DMS 273 treated with DMSO at 0.1 percent for 48 hours (cell line): Measurements from ENCODE around the gene KIAA1549.

Source experiments
- DNase-seq: peaks from one replicate; lab custom pipeline; 2025; lab: John Stamatoyannopoulos, UW

KIAA1549 gene

DNA sequence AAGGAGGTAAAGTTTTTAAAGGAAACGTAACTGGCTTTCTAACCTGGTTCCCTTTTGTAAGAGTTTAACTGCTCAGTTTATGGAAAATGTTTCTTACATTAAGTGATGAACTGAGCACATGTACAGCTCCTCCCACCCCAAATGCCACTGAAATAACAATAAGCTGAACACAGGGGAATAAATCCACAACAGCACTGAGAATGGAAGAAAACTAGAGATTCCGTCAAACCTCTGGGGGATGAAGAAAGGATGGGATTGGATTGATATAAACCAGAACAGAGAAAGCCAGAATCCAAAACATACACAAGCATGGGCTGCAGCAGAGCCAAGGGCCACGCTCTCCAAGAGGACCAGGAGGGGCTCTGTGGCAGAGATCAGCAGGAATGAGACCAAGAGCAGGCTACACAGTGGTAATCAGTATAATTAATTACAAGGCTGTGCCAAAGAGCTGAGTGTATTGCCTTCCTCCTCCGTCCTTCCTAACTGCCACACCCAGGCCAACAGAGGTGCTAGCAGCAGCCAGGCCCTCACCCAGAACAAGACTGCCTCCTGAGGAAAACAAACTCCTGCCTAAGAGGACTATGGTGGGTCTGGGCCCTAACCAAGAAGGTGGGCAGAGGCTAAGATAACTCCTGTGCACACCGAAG lies 73.9 kb downstream of the KIAA1549 start:
- DNase-seq = no peak

- no peak for DNase-seq
These were observed 77.2 kb downstream of the KIAA1549 start for GRCh38 chr7:138903859-138904435.

- no peak for DNase-seq
These were observed 77.9 kb downstream of the KIAA1549 start for GRCh38 chr7:138903186-138903820.

DNA sequence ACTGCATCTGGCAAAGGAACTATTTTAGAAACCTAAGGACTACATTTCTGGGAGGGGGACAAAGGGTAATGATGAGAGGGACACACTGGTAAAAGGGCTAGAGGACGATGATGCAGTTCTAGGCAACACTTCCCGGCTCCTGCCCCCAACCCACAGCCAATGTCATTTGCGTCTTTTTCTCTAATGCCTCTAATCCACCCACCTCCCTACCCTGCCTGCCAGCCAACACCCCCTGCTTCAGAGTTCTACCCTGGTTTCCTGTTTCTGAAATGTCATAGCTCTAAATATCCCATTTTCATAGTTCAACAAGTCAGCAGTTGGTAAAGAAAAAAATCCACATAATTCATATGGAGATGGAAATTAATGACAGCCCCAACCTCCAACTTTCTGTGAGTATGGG lies 79.0 kb downstream of the KIAA1549 start:
- no peak for DNase-seq

DNA sequence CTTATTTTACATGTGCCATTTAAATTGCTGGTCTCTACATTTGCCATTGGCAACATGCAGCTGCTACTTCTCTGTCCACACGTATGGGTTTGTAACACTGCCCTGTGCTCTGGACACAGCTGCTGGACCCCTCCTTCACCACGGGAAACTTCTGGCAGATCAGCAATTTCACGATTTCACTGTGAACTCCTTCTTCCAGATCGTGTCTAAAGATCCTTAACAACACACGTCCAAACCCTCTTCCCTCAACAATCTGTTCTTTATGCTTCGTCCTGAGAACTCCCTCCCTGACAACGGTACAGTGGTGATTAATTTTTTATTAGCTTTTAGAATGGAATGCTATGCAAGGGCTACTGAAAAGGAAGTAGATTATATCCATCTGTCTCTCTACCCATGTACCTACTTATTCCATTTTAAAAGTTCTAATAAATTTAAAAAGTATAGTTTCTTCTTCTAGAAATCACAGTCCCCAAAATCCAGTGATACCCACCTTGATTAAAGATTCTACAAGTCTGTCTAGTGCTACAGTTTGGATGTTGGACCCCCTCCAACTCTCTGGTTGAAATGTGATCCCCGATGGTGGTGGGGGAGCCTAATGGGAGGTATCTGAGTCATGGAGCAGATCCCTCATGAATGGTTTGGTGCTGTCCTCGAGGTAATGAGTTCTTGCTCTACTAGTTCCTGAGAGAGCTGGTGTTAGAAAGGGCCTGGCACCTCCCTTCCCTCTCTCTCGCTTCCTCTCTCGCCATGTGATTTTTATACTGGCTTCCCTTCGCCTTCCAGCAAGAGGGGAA lies 81.0 kb downstream of the KIAA1549 start:
- no peak for DNase-seq

DNA sequence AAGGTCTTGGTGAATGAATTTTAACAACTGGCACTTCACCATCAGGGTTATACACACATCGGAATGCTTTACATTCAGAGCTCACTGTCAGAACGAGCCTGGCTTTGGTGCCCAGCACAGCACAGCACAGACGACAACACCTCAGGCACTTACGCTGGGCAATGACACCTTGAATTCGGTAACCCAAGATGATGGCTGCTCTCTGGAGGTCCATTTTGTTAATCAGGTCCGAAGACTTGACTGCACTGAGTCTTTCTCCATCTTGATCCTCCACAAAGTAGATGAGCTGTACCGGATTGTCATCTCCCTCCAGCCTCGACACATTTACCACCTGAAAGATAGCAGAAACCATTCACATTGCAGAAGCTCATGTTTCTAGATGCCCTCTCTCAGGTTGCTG lies 82.4 kb downstream of the KIAA1549 start:
- DNase-seq = no peak

GRCh38 chr7:138898255-138898654 lies 82.9 kb downstream of the KIAA1549 start:
- DNase-seq = no peak

DNA sequence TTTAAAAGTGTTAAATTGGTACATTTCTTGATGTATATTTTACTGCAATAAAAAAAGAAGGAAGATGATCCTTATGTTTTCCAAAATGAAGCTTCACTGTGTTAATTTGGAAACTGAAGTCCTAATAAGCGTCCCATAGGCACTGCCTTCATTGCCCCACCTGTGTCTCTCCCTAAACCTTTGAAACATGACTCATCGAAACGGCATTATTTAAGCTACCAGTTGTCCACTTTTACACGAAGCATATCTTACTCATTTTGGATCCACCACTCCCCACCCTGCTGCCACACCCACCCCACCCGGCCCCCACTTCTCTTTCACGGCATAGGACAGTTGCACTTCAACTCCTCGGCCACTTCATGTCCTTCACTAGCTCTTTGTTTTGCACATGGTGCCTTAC lies 85.5 kb downstream of the KIAA1549 start:
- no peak for DNase-seq

DNA sequence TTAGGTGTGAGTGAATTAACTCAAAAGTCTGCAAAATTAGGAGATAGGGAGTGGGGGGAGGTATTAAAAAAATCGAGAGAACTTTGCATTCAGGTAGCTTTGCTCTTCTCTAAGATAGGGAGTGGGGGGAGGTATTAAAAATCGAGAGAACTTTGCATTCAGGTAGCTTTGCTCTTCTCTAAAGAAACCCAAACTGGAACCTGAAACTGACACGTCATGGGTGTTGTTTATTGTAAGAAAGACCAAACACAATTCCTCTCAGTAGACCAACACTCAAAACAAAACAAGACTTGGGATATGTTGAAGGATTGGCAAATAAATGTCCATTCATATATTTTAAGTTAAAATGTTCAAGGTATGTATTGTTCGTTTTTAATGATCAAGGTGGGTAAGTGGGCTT lies 87.9 kb downstream of the KIAA1549 start:
- DNase-seq = no peak

GRCh38 chr7:138892812-138893211 lies 88.4 kb downstream of the KIAA1549 start:
- DNase-seq = no peak

DNA sequence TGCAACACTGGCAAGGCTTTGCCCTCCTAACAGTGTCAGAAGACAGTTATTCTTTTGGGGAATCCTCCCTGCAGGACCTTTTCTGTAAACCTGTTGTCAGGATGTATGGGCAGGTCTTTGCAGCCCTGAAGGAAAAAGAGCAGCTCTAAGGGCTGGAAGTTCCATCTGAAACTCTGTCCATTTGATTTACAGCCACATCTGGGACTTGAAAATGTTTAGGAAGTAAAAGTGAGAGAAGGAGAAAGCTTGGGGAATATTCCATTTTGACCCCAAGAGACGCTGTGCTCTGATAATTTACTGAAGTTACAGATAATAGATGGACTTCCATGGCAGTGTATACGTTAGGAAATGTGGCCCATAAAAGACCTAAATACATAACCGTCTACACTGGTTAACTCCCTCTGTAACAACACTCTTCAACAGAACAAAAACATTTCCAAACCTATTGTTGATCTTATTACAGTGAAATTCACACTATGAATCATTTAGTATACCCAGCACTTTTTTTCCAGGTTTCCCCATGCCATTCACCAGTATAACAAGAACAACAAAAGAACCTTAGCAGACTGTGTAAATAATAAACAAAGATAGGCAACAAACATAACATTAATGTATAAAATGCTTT lies 89.1 kb downstream of the KIAA1549 start:
- DNase-seq = no peak

DNA sequence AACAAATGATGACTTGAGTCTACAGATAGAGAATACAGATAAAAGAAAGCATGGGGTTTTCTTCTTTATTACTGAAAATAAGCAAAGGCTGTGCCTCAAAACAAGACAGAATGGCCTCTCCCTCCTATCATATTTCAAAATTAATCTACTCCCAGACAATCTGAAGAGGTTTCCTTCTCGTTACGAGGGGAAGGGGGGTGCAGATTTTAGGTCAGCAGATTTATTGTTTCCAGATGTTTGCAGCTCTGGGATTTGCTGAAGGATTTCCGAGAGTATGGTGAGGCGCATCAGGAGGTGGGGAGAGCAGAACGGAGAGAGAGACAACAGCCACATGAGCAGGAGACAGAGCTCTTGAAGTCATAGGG lies 89.8 kb downstream of the KIAA1549 start:
- no peak for DNase-seq

DNA sequence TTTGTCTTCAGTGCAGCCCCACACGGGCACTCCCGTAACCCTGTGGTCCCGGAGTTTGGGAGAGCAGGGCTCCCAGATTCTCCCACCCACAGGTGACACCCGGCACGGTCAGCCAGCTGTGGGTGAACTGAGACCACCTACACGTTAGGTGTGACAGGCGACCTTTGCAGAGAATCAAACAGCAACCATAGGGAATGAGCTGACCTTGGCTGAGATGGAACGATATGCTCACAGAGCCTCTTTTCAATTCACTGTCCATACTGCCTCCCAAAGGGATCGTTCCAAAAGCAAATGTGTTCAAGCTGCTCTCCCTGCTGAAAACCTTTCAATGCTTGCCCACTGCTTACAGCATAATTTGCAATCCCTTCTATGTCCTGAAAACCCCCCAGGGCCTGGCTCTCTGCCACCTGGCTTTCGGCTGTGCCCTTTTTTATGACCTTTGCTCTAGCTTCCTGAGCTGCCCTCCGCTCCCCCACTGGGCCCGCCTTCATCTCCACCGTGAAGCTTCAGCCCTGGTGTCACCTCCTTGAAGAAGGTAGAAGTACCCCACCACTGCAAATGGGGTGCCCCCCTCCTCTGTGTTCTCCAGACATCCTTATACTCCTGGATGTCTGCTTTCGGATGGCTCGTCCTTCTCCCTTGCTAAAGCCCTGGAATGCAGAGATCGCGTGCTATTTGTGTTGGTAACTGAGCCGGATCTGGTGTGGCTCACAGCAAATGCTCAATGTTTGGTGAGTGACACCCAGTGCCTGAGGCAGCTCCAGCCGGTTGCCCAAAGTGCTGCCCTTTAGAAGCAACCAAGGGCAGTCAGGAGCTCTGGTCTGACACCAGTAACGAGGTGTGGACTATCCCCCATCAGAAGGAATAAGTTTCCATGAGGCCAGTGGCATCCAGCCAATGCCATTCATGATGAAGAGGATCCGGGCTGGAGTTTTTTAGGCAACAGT lies 90.4 kb downstream of the KIAA1549 start:
- DNase-seq = no peak

DNA sequence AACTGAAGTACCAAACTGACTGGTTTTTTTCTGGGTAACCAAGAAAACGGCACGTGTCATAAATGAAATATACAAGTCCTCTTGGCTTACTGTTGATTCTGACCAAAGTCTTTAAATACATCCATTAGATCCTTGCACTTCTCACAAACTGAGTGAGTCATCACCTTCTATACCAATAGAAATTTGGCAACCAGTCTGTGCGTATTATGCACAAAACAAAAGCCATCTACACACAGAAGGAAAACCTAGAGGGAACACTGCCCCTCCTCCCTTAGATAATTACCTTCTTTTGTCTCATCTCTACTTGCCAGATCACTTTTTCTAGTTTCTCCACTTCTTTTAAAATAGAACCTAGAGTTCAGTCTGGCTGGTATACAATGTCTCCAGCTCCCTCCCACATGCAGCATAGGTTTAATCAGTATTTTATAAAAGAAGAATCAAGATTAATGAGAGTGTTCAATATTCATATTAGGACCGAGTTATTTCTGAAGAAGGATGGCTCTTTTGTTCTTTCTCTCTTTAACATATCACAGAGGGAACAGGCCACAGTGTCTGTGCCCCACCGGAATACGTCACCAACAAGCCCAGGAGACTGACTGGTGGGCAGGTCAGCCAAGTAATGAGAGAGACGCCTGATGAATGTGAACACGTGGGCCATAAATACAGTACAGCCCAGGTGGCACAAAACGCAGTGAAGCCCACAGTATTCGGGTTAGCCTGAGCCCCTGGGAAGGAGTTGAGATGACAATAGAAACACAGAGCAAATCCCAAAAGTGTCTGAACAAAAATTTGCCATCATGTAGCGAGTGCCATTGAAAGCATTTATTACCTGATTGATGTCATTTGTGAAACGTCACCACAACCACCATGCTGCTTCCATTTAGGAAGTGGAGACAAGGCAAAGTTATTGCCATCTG lies 91.3 kb downstream of the KIAA1549 start:
- DNase-seq = no peak

DNA sequence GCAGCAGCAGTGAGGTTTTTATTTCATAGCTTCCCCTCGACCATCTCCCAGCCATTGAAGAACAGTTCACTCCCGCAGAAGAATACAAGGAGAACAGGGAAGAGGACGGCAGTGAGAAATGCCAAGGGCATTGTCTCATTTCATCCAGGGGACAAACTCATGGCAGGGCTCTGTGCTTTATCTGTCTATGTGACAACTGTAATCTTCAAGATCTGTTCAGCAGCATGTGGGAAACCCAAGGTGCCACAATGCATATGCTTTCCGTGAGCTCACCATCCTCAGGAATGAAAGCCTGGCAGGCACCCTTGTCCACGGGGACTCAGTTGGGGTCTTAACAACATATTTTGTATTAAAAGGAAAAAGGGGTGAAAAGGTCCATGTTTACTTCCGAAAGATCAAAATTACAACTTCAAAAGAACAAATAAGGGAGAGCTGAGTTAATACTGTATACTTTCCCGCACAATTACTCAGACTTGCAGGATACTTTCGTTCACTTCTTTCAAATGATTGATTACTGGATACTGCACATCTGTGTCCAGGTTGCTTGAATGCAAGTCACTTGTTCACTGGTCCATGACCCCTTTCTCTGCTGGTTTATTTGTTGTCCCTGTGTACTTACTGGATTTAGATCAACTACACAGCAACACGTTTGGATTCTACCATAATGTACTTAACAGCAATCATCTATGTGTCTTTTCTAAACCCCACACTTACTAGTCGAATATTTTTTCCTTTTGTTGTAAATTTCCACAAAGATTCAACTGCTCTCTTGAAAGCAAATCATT lies 93.1 kb downstream of the KIAA1549 start:
- no peak for DNase-seq

- DNase-seq = no peak
These were observed 94.0 kb downstream of the KIAA1549 start for GRCh38 chr7:138887085-138887710.

GRCh38 chr7:138886501-138886917 lies 94.7 kb downstream of the KIAA1549 start:
- DNase-seq = peak; percentile 33

DNA sequence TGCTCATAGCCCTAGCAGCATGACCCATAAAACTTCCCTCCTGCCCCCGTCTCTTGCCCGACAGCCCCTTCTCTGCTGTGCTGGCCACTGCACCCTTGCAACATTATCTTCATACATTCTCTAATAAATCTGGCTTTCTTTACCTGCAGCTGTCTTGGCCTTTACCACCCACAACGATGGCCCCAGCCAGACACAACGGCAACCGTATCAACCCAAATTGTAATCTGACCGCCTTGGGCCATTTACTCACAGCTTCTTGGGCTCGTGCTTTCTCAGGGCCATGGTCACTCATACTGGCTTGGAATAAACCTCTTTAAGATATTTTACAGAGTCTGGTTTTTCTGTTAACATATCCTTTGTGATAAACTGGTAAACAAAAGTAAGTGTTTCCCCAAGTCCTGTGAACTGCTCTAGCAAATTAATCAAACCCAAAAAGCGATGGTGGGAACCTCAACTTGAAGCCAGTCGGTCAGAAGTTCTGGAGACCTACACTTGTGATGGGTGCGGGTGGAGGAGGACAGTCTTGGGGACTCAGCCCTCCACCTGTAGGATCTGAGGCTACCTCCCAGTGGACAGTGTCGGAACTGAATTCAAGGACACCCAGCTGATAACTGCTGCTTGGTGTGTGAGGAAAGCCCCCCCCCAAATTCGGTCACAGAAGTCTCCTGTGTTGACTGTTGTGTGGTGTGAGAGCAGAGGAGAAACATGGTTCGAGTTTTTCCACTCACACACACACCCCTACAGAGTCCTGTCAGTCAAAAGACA lies 95.6 kb downstream of the KIAA1549 start:
- DNase-seq = no peak
